ENCODE measurements around the gene BARHL2. TPM values are rescaled to one million over a fixed set of nuclear protein-coding genes. Genes with fewer than 3 reads are reported as not detected.

Gene BARHL2
- total and polyA plus RNA-seq, 10 of the 15 experiments (the other 5 are each of a cell fraction or from before 2014, with no cell fraction given): not detected

GRCh38 chr1:90720145-90720636 lies 3.1 kb upstream of the BARHL2 start:
- DNase-seq (ENCODE audit: low read depth, low spot score): no peak
- ATAC-seq: no peak
- H3K9ac ChIP-seq (ENCODE audit: control insufficient read depth, insufficient read depth, low read length): no peak overlapping the region
- no peaks in the 10 kb centered on the region for H4K20me1 ChIP-seq (ENCODE audit: control insufficient read depth, insufficient read depth)
- no peaks in the 10 kb centered on the region for H3K79me2 ChIP-seq (ENCODE audit: control insufficient read depth, insufficient read depth, low read length)
- no peak overlapping the region for H3K27ac ChIP-seq (ENCODE audit: control insufficient read depth, insufficient read depth)
- H3K4me2 ChIP-seq (ENCODE audit: control insufficient read depth, insufficient read depth): no peak overlapping the region
- peaks cover 3% of the 10 kb centered on the region; the same call in 2 of the 3 replicates for H3K9me3 ChIP-seq (replicated peaks; ENCODE audit: control insufficient read depth, insufficient read depth, low read length)
- H3K27me3 ChIP-seq (replicated peaks in 1 of 2; ENCODE audit: control insufficient read depth in 2 of 2, insufficient read depth in 2 of 2, low read length in 1 of 2): peaks cover 11 to 15% of the 10 kb centered on the region in 2 experiments
- CTCF ChIA-PET: interaction anchor here (0.9 to 4.3 kb wide), 8 partner anchors 21 to 591 kb away, joined by 3 to 61 read pairs (median 5); no protein-coding TSS in a partner anchor
- no peak overlapping the region for H2AFZ ChIP-seq (ENCODE audit: control insufficient read depth, low read depth, low read length)
- no peaks in the 10 kb centered on the region for H3K36me3 ChIP-seq (ENCODE audit: control insufficient read depth in 2 of 2, insufficient read depth in 2 of 2, low read length in 1 of 2)
- WGBS (ENCODE audit: insufficient coverage, insufficient replicate concordance, low lambda C conversion rate, missing lambda C conversion rate): 16% methylated on average over 14 of the region's 14 CpGs
- no peak for FAIRE-seq
- no peak for TF ChIP-seq LARP7 (IDR thresholded peaks at IDR 0.05)
- intact Hi-C loops (cut with micrococcal nuclease; ENCODE audit: unreplicated experiment) (loop anchor here (2.0 to 10.0 kb wide), 3 partner anchors 131 to 608 kb away; no protein-coding TSS in a partner anchor), in situ Hi-C loops (cut with MboI) (loop anchor here (5.0 kb wide), 2 partner anchors 237 to 442 kb away; no protein-coding TSS in a partner anchor)
- BruUV-seq (replicated peaks): no TSS peak
- H3K4me3 ChIP-seq: no peak overlapping the region
- RAD21 ChIA-PET (ENCODE audit: unreplicated experiment): interaction anchor here (1.9 to 3.1 kb wide), 4 partner anchors 244 to 587 kb away, joined by 5 to 29 read pairs (median 22); no protein-coding TSS in a partner anchor
- POLR2A ChIA-PET: no interaction called here
- SMC1A ChIA-PET (ENCODE audit: uncharacterized antibody, unreplicated experiment): interaction anchor here (0.7 to 3.5 kb wide), 5 partner anchors 210 to 445 kb away, joined by 3 to 47 read pairs (median 8); no protein-coding TSS in a partner anchor
- H3K4me1 ChIP-seq (ENCODE audit: control insufficient read depth, insufficient read depth, low read length): no peaks in the 10 kb centered on the region

GRCh38 chr1:90719330-90720144 lies 2.4 kb upstream of the BARHL2 start:
- in situ Hi-C loops (cut with MboI): loop anchor here (5.0 kb wide), 2 partner anchors 238 to 443 kb away; no protein-coding TSS in a partner anchor
- Histone ChIP-seq H3K9ac (ENCODE audit: control insufficient read depth, insufficient read depth, low read length) (no peak overlapping the region), H3K4me2 (ENCODE audit: control insufficient read depth, insufficient read depth) (no peak overlapping the region), H3K79me2 (ENCODE audit: control insufficient read depth, insufficient read depth, low read length) (no peaks in the 10 kb centered on the region), H3K9me3 (replicated peaks; ENCODE audit: control insufficient read depth, insufficient read depth, low read length) (peaks cover 3% of the 10 kb centered on the region; the same call in 2 of the 3 replicates), H3K36me3 (ENCODE audit: control insufficient read depth in 2 of 2, insufficient read depth in 2 of 2, low read length in 1 of 2) (no peaks in the 10 kb centered on the region), H3K4me1 (ENCODE audit: control insufficient read depth, insufficient read depth, low read length) (no peaks in the 10 kb centered on the region), H3K27me3 (replicated peaks in 1 of 2; ENCODE audit: control insufficient read depth in 2 of 2, insufficient read depth in 2 of 2, low read length in 1 of 2) (peaks cover 13 to 16% of the 10 kb centered on the region in 2 experiments), H3K4me3 (no peak overlapping the region), H4K20me1 (ENCODE audit: control insufficient read depth, insufficient read depth) (no peaks in the 10 kb centered on the region), H3K27ac (ENCODE audit: control insufficient read depth, insufficient read depth) (no peak overlapping the region), H2AFZ (ENCODE audit: control insufficient read depth, low read depth, low read length) (no peak overlapping the region)
- intact Hi-C loops (cut with micrococcal nuclease; ENCODE audit: unreplicated experiment): loop anchor here (2.0 to 10.0 kb wide), 3 partner anchors 131 to 607 kb away; no protein-coding TSS in a partner anchor
- RAD21 ChIA-PET (ENCODE audit: unreplicated experiment): interaction anchor here (3.1 kb wide), 1 partner anchor 244 kb away, joined by 29 read pairs; no protein-coding TSS in a partner anchor
- BruUV-seq (replicated peaks): no TSS peak
- WGBS (ENCODE audit: insufficient coverage, insufficient replicate concordance, low lambda C conversion rate, missing lambda C conversion rate): 38% methylated on average over 35 of the region's 55 CpGs
- POLR2A ChIA-PET: no interaction called here
- CTCF ChIA-PET: interaction anchor here (0.7 to 4.3 kb wide), 6 partner anchors 31 to 586 kb away, joined by 3 to 61 read pairs (median 5); no protein-coding TSS in a partner anchor
- ATAC-seq: no peak
- DNase-seq (ENCODE audit: low read depth, low spot score): no peak
- SMC1A ChIA-PET (ENCODE audit: uncharacterized antibody, unreplicated experiment): interaction anchor here (2.0 kb wide), 1 partner anchor 243 kb away, joined by 8 read pairs; no protein-coding TSS in a partner anchor
- FAIRE-seq: no peak
- TF ChIP-seq CBX3 (IDR thresholded peaks at IDR 0.05; ENCODE audit: borderline replicate concordance, low read depth) (no peak), ATF3 (IDR thresholded peaks at IDR 0.05; ENCODE audit: borderline replicate concordance, extremely low read depth, low read depth, low read length) (no peak), NFXL1 (IDR thresholded peaks at IDR 0.05; ENCODE audit: borderline replicate concordance) (no peak), USF2 (IDR thresholded peaks at IDR 0.05; ENCODE audit: borderline replicate concordance, low read depth, low read length) (no peak), ZNF592 (IDR thresholded peaks at IDR 0.05) (no peak), PAX5 (IDR thresholded peaks at IDR 0.05; ENCODE audit: borderline replicate concordance, low read depth, low read length) (no peak), ASH2L (IDR thresholded peaks at IDR 0.05; ENCODE audit: borderline replicate concordance, low read depth) (no peak)
